HUES6 (cell line): ENCODE results near the gene RAD18.

Experiments used
- H3K27ac ChIP-seq: 2 replicates; pipeline ENCODE4 v1.7.0; 2013; ENCODE audit warnings: low read depth, mild to moderate bottlenecking, low read length, inconsistent platforms
- H3K27me3 ChIP-seq: 2 replicates; pipeline ENCODE4 v1.6.1; 2013; ENCODE audit warnings: low read length; ENCODE audit not compliant: control insufficient read depth, insufficient read depth
- H3K36me3 ChIP-seq: 2 replicates; pipeline ENCODE4 v1.6.1; 2013; ENCODE audit warnings: low read length; ENCODE audit not compliant: control insufficient read depth, insufficient read depth
- H3K4me1 ChIP-seq: 2 replicates; pipeline ENCODE4 v1.6.1; 2013; ENCODE audit warnings: low read length; ENCODE audit not compliant: control insufficient read depth, insufficient read depth
- H3K4me3 ChIP-seq: 2 replicates; pipeline ENCODE4 v1.5.1; 2013; ENCODE audit warnings: low read depth, low read length
- H3K9ac ChIP-seq: one replicate; pipeline ENCODE4 v1.6.1; 2013; ENCODE audit warnings: mild to moderate bottlenecking, low read length
- H3K9me3 ChIP-seq: 2 replicates; pipeline ENCODE4 v1.6.1; 2013; ENCODE audit warnings: low read depth, low read length; ENCODE audit not compliant: control insufficient read depth, insufficient read depth

Gene RAD18

DNA sequence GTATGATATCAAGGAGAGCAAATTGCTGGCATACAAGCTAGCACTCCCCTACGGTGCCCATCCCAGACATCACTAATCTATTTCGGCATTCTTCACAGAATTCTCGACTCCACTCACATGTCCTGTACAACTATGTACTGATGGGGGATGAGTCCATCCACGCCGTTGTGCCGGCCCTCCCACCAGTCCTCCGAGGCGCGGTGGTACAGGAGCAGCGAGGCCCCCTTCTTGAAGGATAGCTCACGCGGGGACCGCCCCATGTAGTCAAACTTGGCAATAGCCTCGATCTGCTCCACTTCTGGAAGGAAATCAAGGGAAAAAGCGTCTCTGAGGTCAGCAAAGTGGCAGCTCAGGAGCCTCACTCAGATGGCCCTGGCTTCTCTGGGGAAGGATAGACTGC is 31.0 kb upstream of the RAD18 start:
- H3K4me3 ChIP-seq: no peak overlapping the region
- H3K36me3 ChIP-seq: no peaks in the 10 kb centered on the region
- H3K9me3 ChIP-seq: no peaks in the 10 kb centered on the region
- H3K27ac ChIP-seq: no peak overlapping the region
- peaks cover 7% of the 10 kb centered on the region; the same call in 1 of the 2 replicates for H3K4me1 ChIP-seq
- H3K27me3 ChIP-seq: no peaks in the 10 kb centered on the region; the same call in 1 of the 2 replicates
- no peak overlapping the region for H3K9ac ChIP-seq

DNA sequence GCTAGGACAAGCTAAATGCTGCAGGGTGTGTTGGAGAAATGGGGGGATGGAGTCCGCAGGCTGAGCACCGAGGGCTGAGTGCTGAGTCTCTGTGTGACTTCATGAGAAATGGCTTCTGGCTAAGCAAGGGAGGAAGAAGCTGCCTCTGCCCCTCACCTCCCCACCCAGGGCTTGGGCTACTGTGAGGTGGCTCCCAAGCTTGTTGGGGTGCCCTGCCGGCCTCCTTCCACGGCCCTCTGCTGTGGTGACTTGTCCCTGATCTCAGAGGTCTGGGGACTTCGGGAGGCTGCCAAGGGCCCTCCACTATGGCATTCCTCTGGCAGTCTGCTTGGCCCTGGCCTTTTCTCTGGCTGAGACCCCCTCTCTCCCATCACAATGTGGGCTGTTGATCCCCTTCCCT is 30.1 kb upstream of the RAD18 start:
- H3K36me3 ChIP-seq: no peaks in the 10 kb centered on the region
- peaks cover 11% of the 10 kb centered on the region for H3K4me1 ChIP-seq
- no peak overlapping the region for H3K9ac ChIP-seq
- H3K9me3 ChIP-seq: no peaks in the 10 kb centered on the region
- no peaks in the 10 kb centered on the region for H3K27me3 ChIP-seq
- no peak overlapping the region for H3K27ac ChIP-seq
- H3K4me3 ChIP-seq: no peak overlapping the region

DNA sequence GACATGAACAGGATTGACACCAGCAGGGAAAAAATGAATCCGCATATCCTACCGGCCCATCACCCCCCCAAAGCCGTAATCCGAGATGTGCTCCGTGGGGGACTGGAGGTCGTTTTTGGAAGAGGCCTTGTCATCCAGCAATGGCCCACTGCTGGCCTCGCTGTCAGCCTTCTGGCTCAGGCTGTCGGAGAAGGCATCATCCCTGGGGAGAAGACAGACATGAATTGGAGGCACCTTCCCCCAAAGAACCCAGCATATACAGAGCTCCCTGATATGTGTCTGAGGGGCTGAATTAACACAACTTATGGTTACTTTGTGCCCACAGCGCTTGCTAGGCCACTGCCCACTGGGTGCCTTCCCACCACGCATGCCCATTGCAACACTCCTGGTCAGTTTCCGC is 29.6 kb upstream of the RAD18 start:
- no peaks in the 10 kb centered on the region for H3K9me3 ChIP-seq
- no peak overlapping the region for H3K9ac ChIP-seq
- H3K4me3 ChIP-seq: no peak overlapping the region
- H3K36me3 ChIP-seq: no peaks in the 10 kb centered on the region
- no peaks in the 10 kb centered on the region for H3K27me3 ChIP-seq
- H3K4me1 ChIP-seq: peaks cover 14% of the 10 kb centered on the region
- no peak overlapping the region for H3K27ac ChIP-seq

DNA sequence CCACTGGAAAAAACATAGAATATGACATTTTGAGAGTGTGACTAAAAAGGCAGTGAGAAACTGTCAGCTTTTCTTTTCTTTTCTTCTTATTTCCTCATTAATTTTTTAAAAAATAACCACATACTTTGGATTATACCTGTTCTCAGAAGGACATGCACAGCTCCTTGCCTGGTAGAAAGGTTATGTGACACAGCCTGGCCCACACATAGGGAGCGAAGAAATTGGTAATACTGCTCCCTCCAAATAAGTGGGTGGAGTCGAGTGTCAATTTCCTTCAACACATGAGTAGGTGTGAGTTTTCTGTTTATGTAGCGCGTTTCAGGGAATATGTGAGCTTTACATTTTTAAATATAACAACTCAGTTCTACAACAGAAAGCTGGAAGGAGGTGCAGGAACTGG is 28.9 kb upstream of the RAD18 start:
- no peak overlapping the region for H3K27ac ChIP-seq
- no peaks in the 10 kb centered on the region for H3K36me3 ChIP-seq
- no peak overlapping the region for H3K9ac ChIP-seq
- H3K9me3 ChIP-seq: no peaks in the 10 kb centered on the region
- no peak overlapping the region for H3K4me3 ChIP-seq
- H3K4me1 ChIP-seq: peaks cover 14% of the 10 kb centered on the region
- no peaks in the 10 kb centered on the region for H3K27me3 ChIP-seq

DNA sequence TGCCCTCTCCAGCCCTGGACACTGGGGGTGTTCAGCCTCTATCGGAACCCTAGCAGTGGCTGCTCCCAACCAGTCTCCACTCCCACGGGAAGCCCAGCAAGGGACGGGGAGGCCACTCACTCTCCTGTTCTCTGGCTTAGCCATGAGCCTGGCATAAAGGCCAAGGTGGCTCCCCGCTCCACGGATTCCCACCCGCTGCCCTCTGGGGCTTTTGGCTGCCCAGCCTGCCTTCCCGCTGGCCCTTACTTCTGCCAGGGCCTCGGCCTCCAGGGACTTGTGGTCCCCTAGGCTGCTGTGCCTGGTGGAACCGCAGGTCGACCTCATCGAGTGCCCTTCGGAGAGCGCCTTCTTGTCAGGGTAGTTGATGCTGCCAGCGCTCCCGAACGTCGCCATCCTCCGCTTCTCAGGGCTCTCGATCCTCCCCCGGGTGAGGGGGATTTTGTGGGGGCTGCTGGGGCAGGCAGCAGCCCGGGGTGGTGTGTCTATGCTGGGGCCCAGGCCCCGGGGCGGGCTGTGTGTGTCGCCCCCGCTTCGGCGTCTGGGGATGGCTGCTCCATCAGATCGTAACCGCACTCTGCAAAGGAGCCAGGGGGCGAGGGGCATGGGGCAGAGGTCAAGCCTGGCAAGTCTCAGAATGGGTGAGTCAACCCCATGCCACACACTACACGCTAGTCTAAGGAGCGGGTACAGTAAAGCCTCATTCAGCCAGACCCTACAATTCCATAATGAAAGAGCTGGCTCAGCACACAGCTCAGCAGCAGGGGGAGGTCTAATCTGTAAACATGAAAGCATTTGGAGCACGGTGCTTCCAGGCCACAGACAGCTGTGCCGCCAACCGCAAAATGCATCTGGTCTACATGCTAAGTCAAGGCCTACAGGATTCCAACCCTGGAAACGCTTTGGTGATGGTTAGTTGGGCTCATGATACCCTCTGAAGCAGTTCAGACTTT is 27.3 kb upstream of the RAD18 start:
- Histone ChIP-seq H3K27ac (no peak overlapping the region), H3K9ac (no peak overlapping the region), H3K27me3 (no peaks in the 10 kb centered on the region), H3K4me1 (peaks cover 14% of the 10 kb centered on the region), H3K36me3 (no peaks in the 10 kb centered on the region), H3K9me3 (no peaks in the 10 kb centered on the region), H3K4me3 (no peak overlapping the region)

DNA sequence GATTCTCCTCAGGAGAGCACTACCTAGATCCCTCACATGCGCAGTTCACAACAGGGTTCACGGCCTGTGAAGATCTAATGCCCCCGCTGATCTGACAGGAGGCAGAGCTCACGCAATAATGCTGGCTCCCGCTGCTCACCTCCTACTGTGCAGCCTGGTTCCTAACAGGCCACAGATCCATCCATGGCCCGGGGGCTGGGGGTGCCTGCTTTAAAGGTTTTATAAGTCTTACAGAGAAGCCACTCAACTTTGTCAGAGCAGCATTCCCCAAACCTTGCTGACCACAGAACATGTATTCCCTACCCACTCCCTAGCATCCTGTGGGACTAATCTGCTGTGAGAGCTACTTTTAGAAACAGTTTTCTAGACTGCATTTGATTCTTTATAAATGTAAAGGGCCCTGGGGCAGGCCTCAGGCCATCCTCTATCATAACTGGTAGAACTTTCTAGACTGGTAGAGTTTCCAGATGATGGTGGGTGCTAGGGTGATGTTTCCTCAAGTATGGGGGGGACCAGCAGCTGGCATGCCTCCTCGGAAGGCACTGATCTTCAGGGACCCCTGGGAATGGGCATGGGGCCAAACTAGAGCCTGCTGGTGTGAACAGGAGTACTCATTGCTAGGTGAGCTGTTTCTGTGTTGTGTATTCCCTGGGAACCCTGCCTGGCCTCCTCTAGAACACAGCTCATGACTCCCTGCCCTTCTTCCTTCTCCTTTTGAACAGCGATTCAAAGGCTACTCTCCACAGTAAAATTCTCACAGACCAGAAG is 25.7 kb upstream of the RAD18 start:
- H3K9me3 ChIP-seq: no peaks in the 10 kb centered on the region
- no peaks in the 10 kb centered on the region for H3K27me3 ChIP-seq
- no peaks in the 10 kb centered on the region for H3K36me3 ChIP-seq

DNA sequence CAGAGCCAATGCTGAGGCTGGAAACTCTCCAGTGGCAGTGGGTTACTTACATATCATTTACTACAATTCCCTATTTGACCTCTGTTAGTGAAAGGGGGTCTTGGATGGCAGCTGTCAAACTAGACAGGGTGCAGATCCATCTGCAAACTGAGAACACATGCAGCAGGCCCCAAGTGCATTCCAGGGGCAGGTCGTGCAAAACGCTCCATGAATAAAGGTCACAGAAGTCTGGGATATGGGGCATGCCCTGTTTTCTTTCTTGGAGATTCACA is 25.0 kb upstream of the RAD18 start:
- Histone ChIP-seq H3K9ac (no peak overlapping the region), H3K27ac (no peak overlapping the region), H3K4me3 (no peak overlapping the region), H3K27me3 (no peaks in the 10 kb centered on the region), H3K9me3 (no peaks in the 10 kb centered on the region), H3K4me1 (peaks cover 14% of the 10 kb centered on the region), H3K36me3 (no peaks in the 10 kb centered on the region)

More for the DNA sequence above, 25.7 kb upstream of the RAD18 start:
- Histone ChIP-seq H3K27ac (no peak overlapping the region), H3K4me1 (peaks cover 14% of the 10 kb centered on the region), H3K4me3 (no peak overlapping the region), H3K9ac (no peak overlapping the region)

DNA sequence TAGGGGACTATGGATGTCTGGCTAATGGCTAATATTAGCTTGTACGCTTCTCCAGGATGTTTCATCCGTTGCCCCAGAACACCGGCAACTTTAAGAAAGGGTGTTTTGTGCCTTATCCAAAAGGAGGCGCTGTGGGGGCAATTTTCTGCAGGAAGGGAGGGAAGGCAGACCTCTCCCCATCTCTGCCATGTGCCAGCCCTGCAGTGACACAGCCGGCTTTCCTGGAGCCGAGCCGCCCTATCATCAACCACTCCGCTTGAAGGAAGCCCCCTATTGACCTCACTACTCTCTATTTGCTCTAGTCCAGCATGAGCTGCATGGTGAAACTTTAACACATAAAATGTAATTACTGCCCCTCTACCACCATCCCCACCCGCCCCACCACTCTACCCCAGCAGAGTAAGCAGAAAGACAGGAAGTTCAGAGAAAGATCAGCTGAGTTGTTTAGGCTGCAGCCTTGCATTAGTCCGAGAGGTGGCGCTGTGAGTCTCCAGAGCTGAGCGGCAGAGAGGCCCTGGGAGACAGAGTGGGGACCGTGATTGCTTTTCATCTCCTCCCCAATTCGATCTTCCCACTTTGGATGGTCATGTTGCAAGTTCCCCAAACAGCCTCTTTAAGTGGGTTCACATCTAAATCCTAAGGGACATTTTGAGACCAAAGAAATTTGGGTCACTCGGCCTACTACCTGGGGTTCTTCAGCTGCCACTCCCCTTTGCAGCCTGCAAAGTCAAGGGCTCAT is 24.5 kb upstream of the RAD18 start:
- Histone ChIP-seq H3K27ac (no peak overlapping the region), H3K4me1 (peaks cover 11% of the 10 kb centered on the region), H3K9ac (no peak overlapping the region), H3K4me3 (peak overlapping the region; percentile 39), H3K9me3 (no peaks in the 10 kb centered on the region), H3K27me3 (no peaks in the 10 kb centered on the region), H3K36me3 (no peaks in the 10 kb centered on the region)

DNA sequence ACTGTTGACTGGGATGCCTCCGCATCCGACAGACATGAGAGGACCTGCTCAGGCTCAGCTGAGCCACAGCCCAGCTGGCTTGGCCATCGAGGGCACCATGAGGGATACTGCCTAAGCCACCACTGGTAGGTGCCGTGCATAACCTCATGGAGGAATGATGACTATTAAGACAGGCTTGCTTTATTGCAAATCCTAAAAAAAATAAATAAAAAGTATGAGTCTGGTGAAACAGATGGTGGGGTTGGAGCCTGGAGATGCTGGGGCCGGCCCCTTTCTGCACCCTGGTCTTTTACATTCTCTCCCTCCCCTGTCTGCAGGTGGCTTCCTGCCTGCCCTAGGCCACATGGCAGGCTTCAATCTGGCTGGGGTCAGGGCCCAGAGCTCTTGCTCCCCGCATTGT is 24.0 kb upstream of the RAD18 start:
- H3K27ac ChIP-seq: no peak overlapping the region
- no peaks in the 10 kb centered on the region for H3K36me3 ChIP-seq
- H3K9ac ChIP-seq: no peak overlapping the region
- no peaks in the 10 kb centered on the region for H3K27me3 ChIP-seq
- no peak overlapping the region for H3K4me3 ChIP-seq
- no peaks in the 10 kb centered on the region for H3K9me3 ChIP-seq
- peaks cover 8% of the 10 kb centered on the region; the same call in 1 of the 2 replicates for H3K4me1 ChIP-seq

DNA sequence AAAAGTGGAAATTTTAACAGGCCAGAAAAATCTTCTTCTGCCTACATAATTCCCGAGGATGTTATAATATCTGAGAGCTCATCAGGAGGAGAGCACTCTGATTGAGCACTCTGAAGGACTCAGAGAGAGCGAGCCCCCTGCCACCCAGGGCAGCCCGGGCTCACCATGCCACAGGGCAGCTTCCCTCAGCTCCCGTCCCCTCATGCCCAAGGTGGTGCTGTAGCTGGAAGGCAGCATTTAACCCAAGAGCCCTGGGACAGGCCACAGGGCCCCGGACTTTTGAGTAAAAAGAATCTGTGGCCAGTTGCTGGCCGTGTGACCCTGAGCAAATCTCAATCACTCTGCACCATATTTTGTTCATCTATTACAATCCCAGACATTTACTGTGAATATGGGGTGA is 23.5 kb upstream of the RAD18 start:
- Histone ChIP-seq H3K4me1 (peaks cover 8% of the 10 kb centered on the region; the same call in 1 of the 2 replicates), H3K4me3 (no peak overlapping the region), H3K9me3 (no peaks in the 10 kb centered on the region), H3K27ac (no peak overlapping the region), H3K9ac (no peak overlapping the region), H3K36me3 (no peaks in the 10 kb centered on the region), H3K27me3 (no peaks in the 10 kb centered on the region)

DNA sequence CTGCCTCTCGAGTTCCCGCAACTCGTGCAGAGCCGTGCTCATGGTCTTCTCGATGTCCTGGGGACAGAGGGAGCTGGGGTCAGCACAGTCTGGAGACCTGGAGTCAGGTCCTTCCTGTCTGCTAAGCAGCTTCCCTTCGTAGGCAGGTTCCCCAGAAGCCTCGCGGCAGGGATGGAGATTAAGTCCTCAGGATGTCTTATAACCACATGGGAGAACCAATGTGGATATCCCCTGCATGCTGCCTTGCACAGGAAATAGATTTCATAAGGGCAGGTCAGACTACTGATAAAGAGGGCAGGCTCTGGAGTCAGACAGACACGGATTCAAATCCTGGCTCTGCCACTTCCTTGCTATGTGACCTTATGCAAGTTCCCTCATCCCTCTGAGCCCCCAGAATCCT is 22.6 kb upstream of the RAD18 start:
- Histone ChIP-seq H3K27me3 (no peaks in the 10 kb centered on the region), H3K4me3 (no peak overlapping the region), H3K36me3 (no peaks in the 10 kb centered on the region), H3K9me3 (no peaks in the 10 kb centered on the region), H3K9ac (no peak overlapping the region), H3K27ac (no peak overlapping the region), H3K4me1 (peaks cover 8% of the 10 kb centered on the region; the same call in 1 of the 2 replicates)
